Esophagus squamous epithelium (tissue), 5 donors: ENCODE measurements around the gene LARGE1. TPM values are rescaled to one million over a fixed set of nuclear protein-coding genes. Genes with fewer than 3 reads are reported as not detected.

Experiments used
- DNase-seq: peaks from one replicate; lab custom pipeline; 2025; lab: John Stamatoyannopoulos, UW
- H3K27ac ChIP-seq, 4 donors: fragments of 200-600 bp; sonication (generic); one replicate each; pipeline ENCODE4 v1.5.1; 2016 to 2019; ENCODE audit warnings: mild to moderate bottlenecking in 1 of 4
- H3K27me3 ChIP-seq, 4 donors: fragments of 200-600 bp; sonication (generic); 1 replicate in 3 of 4; 2 replicates in 1 of 4; pipeline versions ENCODE4 v1.5.1 to v1.6.0; 2017 to 2021; ENCODE audit warnings: antibody characterized with exemption in 1 of 4
- H3K36me3 ChIP-seq, 3 donors: fragments of 200-600 bp; sonication (generic); one replicate each; pipeline ENCODE4 v1.5.1; 2016 to 2019
- H3K4me1 ChIP-seq, 3 donors: fragments of 200-600 bp; sonication (generic); one replicate each; pipeline ENCODE4 v1.5.1; 2017 to 2019
- H3K4me3 ChIP-seq, 4 donors: fragments of 200-600 bp; sonication (generic); 1 replicate in 3 of 4; 2 replicates in 1 of 4; pipeline ENCODE4 v1.5.1; 2016 to 2019; ENCODE audit warnings: mild to moderate bottlenecking in 2 of 4, moderate library complexity in 1 of 4
- H3K9me3 ChIP-seq, 3 donors: fragments of 200-600 bp; sonication (generic); one replicate each; pipeline ENCODE4 v1.5.1; 2016 to 2019
- CTCF ChIP-seq, 6 experiments: fragments of 450-650 bp in 4 of 6; fragments of 200-600 bp in 2 of 6; sonication (generic) in 2 of 6; IDR thresholded peaks; one replicate each; pipeline ENCODE4 v1.5.1; 2016 to 2019; ENCODE audit warnings: antibody characterized with exemption in 6 of 6, mild to moderate bottlenecking in 4 of 6, moderate library complexity in 4 of 6
- POLR2A ChIP-seq, 4 donors: fragments of 450-650 bp; IDR thresholded peaks; one replicate each; pipeline ENCODE4 v1.6.1; 2017; ENCODE audit warnings: antibody characterized with exemption in 4 of 4, mild to moderate bottlenecking in 4 of 4, moderate library complexity in 3 of 4
- WGBS, 2 donors: methylation state at CpG; one replicate each; pipeline ENCODE4 v1.1.5; 2018; 5-methylcytosine and 5-hydroxymethylcytosine counted together
- intact Hi-C: fragments of 100-400 bp; cut with DNase I; formaldehyde crosslinking; loops from one replicate; pipeline ENCODE4 v1.15.0; 2022
- total RNA-seq, 4 donors: library from RNA; depleted of rRNA; stranded (reverse); fragments of >200 nt; gene quantifications; one replicate each; pipeline ENCODE4 v1.1.0, GENCODE V29; 2016
- donor health status: DM: yes; HTN: yes; CAD: no.

LARGE1 gene
- total RNA-seq, 4 donors from 2014 or later: 5.2 to 15.1 (median 6.6) TPM

- Histone ChIP-seq H3K9me3 (peaks cover 0 to 10% (median 0%) of the 10 kb centered on the region in 3 donors), H3K27ac (no peak overlapping the region), H3K27me3 (no peaks in the 10 kb centered on the region), H3K4me3 (no peak overlapping the region), H3K36me3 (peaks cover 0 to 9% (median 0%) of the 10 kb centered on the region in 3 donors), H3K4me1 (no peaks in the 10 kb centered on the region)
- TF ChIP-seq CTCF (IDR thresholded peaks at IDR 0.05): no peak
- TF ChIP-seq POLR2A (IDR thresholded peaks at IDR 0.05): no peak
- DNase-seq: no peak
- 92 to 97% methylated on average over 7 of the region's 7 CpGs for WGBS, 2 donors
- intact Hi-C loops: no loop called here
Observed at GRCh38 chr22:33606504-33606903, 313.8 kb downstream of the LARGE1 start.

GRCh38 chr22:33605666-33606065, 314.6 kb downstream of the LARGE1 start:
- no peaks in the 10 kb centered on the region for H3K27me3 ChIP-seq
- no peak overlapping the region for H3K4me3 ChIP-seq
- peaks cover 0 to 2% (median 0%) of the 10 kb centered on the region in 3 donors for H3K9me3 ChIP-seq
- intact Hi-C loops: no loop called here
- WGBS, 2 donors: 74 to 81% methylated on average over 11 of the region's 11 CpGs
- no peak for DNase-seq
- H3K36me3 ChIP-seq: peaks cover 0 to 9% (median 0%) of the 10 kb centered on the region in 3 donors
- H3K4me1 ChIP-seq: no peaks in the 10 kb centered on the region
- H3K27ac ChIP-seq: no peak overlapping the region
- TF ChIP-seq CTCF (IDR thresholded peaks at IDR 0.05) (no peak), POLR2A (IDR thresholded peaks at IDR 0.05) (no peak)

GRCh38 chr22:33605221-33605620, 315.1 kb downstream of the LARGE1 start:
- H3K4me1 ChIP-seq: no peaks in the 10 kb centered on the region
- H3K27me3 ChIP-seq: no peaks in the 10 kb centered on the region
- TF ChIP-seq POLR2A (IDR thresholded peaks at IDR 0.05) (no peak), CTCF (IDR thresholded peaks at IDR 0.05) (no peak)
- no peak overlapping the region for H3K27ac ChIP-seq
- intact Hi-C loops: no loop called here
- no peak overlapping the region for H3K4me3 ChIP-seq
- no peak for DNase-seq
- peaks cover 0 to 9% (median 0%) of the 10 kb centered on the region in 3 donors for H3K36me3 ChIP-seq
- H3K9me3 ChIP-seq: no peaks in the 10 kb centered on the region
- 83 to 93% methylated on average over 6 of the region's 6 CpGs for WGBS, 2 donors

GRCh38 chr22:33601062-33601461, 319.2 kb downstream of the LARGE1 start:
- peaks cover 0 to 9% (median 0%) of the 10 kb centered on the region in 3 donors for H3K36me3 ChIP-seq
- no peaks in the 10 kb centered on the region for H3K4me1 ChIP-seq
- DNase-seq: no peak
- no peak overlapping the region for H3K27ac ChIP-seq
- H3K9me3 ChIP-seq: no peaks in the 10 kb centered on the region
- intact Hi-C loops: no loop called here
- H3K4me3 ChIP-seq: no peak overlapping the region
- no peak for TF ChIP-seq CTCF (IDR thresholded peaks at IDR 0.05)
- no peak for TF ChIP-seq POLR2A (IDR thresholded peaks at IDR 0.05)
- peaks cover 0 to 7% (median 0%) of the 10 kb centered on the region in 4 donors for H3K27me3 ChIP-seq
- WGBS, 2 donors: 85 to 94% methylated on average over 2 of the region's 2 CpGs

GRCh38 chr22:33600595-33600994, 319.7 kb downstream of the LARGE1 start:
- Histone ChIP-seq H3K27me3 (peaks cover 0 to 10% (median 0%) of the 10 kb centered on the region in 4 donors), H3K36me3 (peaks cover 0 to 9% (median 0%) of the 10 kb centered on the region in 3 donors), H3K9me3 (no peaks in the 10 kb centered on the region), H3K4me1 (no peaks in the 10 kb centered on the region), H3K27ac (no peak overlapping the region), H3K4me3 (no peak overlapping the region)
- WGBS, 2 donors: 94 to 95% methylated on average over 12 of the region's 12 CpGs
- intact Hi-C loops: no loop called here
- DNase-seq: no peak
- TF ChIP-seq CTCF (IDR thresholded peaks at IDR 0.05): no peak
- TF ChIP-seq POLR2A (IDR thresholded peaks at IDR 0.05): no peak
